ENCODE results near the gene FES. TPM values are rescaled to one million over a fixed set of nuclear protein-coding genes. Genes with fewer than 3 reads are reported as not detected.

FES gene
- total and polyA plus RNA-seq, 2 of the 13 experiments (the other 11 are each of a cell fraction or from before 2014, with no cell fraction given) = 4.0 to 9.5 TPM

DNA sequence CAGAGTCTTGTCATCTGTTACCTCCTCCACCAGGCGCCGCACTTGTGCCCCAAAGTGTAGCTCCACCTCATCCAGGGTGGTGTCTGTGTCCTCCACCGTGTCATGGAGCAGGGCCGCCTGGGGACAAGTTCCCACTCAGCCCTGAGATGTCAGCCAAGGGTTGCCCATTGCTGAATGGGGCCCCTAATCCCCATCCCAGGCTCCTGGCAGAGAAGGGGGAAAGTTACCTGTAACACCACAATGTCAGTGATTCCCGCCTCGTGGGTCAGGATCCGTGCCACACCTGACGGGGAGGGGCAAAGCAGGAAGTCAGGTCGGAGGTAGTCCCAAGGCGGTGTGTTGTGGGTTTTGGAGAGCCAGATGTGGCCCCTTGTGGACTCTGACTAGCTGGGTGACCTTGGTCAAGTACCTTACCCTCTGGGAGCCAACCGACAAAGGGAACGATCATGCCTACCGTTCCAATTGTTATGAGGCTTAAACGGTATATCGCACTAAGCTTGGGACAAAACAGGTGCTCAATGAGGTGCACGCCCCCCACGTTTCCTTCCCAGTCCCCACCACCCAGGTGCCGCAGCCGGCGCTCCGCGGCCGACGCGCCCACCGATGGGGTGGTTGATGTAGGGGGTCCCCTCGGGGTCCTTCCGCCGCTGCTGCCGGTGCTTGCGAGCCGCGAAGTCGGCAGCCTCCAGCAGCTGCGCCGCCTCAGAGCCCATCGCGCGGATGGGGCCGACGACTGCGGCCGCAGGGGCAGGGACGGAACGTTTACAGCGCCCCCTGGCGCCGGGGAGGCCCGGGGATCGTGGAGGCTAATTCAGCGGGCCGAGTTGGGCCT lies 47.7 kb downstream of the FES start, which contains the start of gene HDDC3:
Gene HDDC3 (minus strand): TSS at position 722 of the 832 bp plus-strand sequence. CDS start 9 bp downstream, at position 713.
- peak within 1 kb of the TSS; percentile 88 for H3K9ac ChIP-seq (ENCODE audit: insufficient read depth, low read depth, low read length)
- ChIA-PET POLR2A (interaction anchor here (0.6 to 4.5 kb wide), 19 partner anchors 10 to 740 kb away, joined by 3 to 45 read pairs (median 4); partner anchors contain the start of genes MAN2A2, PRC1, RCCD1 and VPS33B), CTCF (ENCODE audit: low intra/inter-chr PET ratio, low total read pairs) (interaction anchor here (0.8 to 1.4 kb wide), 3 partner anchors 28 to 101 kb away, joined by 3 to 4 read pairs (median 3); no protein-coding TSS in a partner anchor)
- peak within 1 kb of the TSS; percentile 67 to 91 (median 87) for H3K4me3 ChIP-seq (replicated peaks in 1 of 3; ENCODE audit: insufficient read depth in 1 of 3, low read depth in 2 of 3, low read length in 3 of 3)
- no peaks in the 10 kb centered on the region for H3K36me3 ChIP-seq (replicated peaks in 1 of 2; ENCODE audit: control insufficient read depth in 1 of 2, insufficient read depth in 2 of 2, low read length in 2 of 2)
- peaks cover 62% of the 10 kb centered on the region for H3K4me1 ChIP-seq (ENCODE audit: insufficient read depth, low read length)
- no peaks in the 10 kb centered on the region for H4K20me1 ChIP-seq (ENCODE audit: insufficient read depth, low read length)
- peak within 1 kb of the TSS; percentile 56 for H2AFZ ChIP-seq (ENCODE audit: low read length)
- H3K27me3 ChIP-seq (ENCODE audit: control insufficient read depth in 1 of 2, insufficient read depth in 2 of 2, low read length in 2 of 2) = no peaks in the 10 kb centered on the region; a peak in 2 of 5 replicates
- DNase-seq (ENCODE audit: low spot score) (peak; percentile 86), FAIRE-seq (peak; percentile 48), ATAC-seq (peak; percentile 69)
- in situ Hi-C loops (cut with HindIII; ENCODE audit: extremely low pct_ligation_motif_present, low pct_unique_long_range_greater_than_20kb) = loop anchor here (25.0 kb wide), 1 partner anchor 330 kb away; no protein-coding TSS in a partner anchor
- peak within 1 kb of the TSS; percentile 96 for H3K27ac ChIP-seq (ENCODE audit: extremely low read length, insufficient read depth, low read length)
- WGBS (ENCODE audit: low lambda C conversion rate) = 1% methylated on average over 14 of the region's 52 CpGs
- H3K9me3 ChIP-seq (ENCODE audit: low read length) = no peaks in the 10 kb centered on the region
- no TSS peak for BruUV-seq (replicated peaks)
- intact Hi-C loops (cut with micrococcal nuclease; ENCODE audit: unreplicated experiment) = loop anchor here (5.0 to 10.0 kb wide), 4 partner anchors 45 to 120 kb away; partner anchors contain the start of gene PRC1
- peaks cover 6% of the 10 kb centered on the region for H3K79me2 ChIP-seq (ENCODE audit: insufficient read depth, low read length)
- peak within 1 kb of the TSS; percentile 89 for H3K4me2 ChIP-seq (ENCODE audit: low read depth, low read length)
- no peak for TF ChIP-seq KLF13 (CRISPR knock-in tag; IDR thresholded peaks at IDR 0.05)
- TF ChIP-seq MZF1 (CRISPR knock-in tag; IDR thresholded peaks at IDR 0.05; ENCODE audit: borderline replicate concordance) = no peak
- 0 out of 2 replicates have a peak, but pooled peaks have one; percentile 43 for TF ChIP-seq DNMT1 (CRISPR knock-in tag; IDR thresholded peaks at IDR 0.05)
- no peak for TF ChIP-seq NR2F6 (IDR thresholded peaks at IDR 0.05)
- peak; percentile 53; the same call in 1 of the 2 replicates for TF ChIP-seq NR2F6 (CRISPR knock-in tag; IDR thresholded peaks at IDR 0.05)
- TF ChIP-seq ZNF770 (CRISPR knock-in tag; IDR thresholded peaks at IDR 0.05) = peak; percentile 15; the same call in 1 of the 2 replicates
- TF ChIP-seq POLR2A (IDR thresholded peaks at IDR 0.05; ENCODE audit: insufficient read depth in 1 of 2, low read depth in 2 of 2, low read length in 2 of 2) = peak in 1 of 2 experiments; percentile 74; a peak in 2 of 4 replicates
- no peak for TF ChIP-seq BRF2 (CRISPR knock-in tag; IDR thresholded peaks at IDR 0.05)
- peak; percentile 78 for TF ChIP-seq SAFB2 (CRISPR knock-in tag; IDR thresholded peaks at IDR 0.05; ENCODE audit: borderline replicate concordance, low read depth)
- no peak for TF ChIP-seq FOXJ3 (CRISPR knock-in tag; IDR thresholded peaks at IDR 0.05; ENCODE audit: borderline replicate concordance)
- TF ChIP-seq ZNF547 (CRISPR knock-in tag; IDR thresholded peaks at IDR 0.05) = no peak
- no peak for TF ChIP-seq ZSCAN12 (CRISPR knock-in tag; IDR thresholded peaks at IDR 0.05)
- no peak for TF ChIP-seq ZNF256 (CRISPR knock-in tag; conservative IDR thresholded peaks at IDR 0.05)
- TF ChIP-seq ZNF101 (CRISPR knock-in tag; IDR thresholded peaks at IDR 0.05; ENCODE audit: borderline replicate concordance, low read depth) = no peak
- TF ChIP-seq NFE2L1 (CRISPR knock-in tag; IDR thresholded peaks at IDR 0.05; ENCODE audit: borderline replicate concordance) = no peak
- TF ChIP-seq NFKB2 (CRISPR knock-in tag; IDR thresholded peaks at IDR 0.05; ENCODE audit: borderline replicate concordance) = peak; percentile 86; the same call in 1 of the 2 replicates
- peak; percentile 23; the same call in 1 of the 2 replicates for TF ChIP-seq MIER3 (CRISPR knock-in tag; IDR thresholded peaks at IDR 0.05; ENCODE audit: borderline replicate concordance)
- no peak for TF ChIP-seq RAD51 (IDR thresholded peaks at IDR 0.05; ENCODE audit: borderline replicate concordance)
- no peak for TF ChIP-seq ZBTB42 (CRISPR knock-in tag; IDR thresholded peaks at IDR 0.05)
- TF ChIP-seq JARID2 (CRISPR knock-in tag; IDR thresholded peaks at IDR 0.05; ENCODE audit: insufficient replicate concordance) = no peak
- TF ChIP-seq, protein P1, sequence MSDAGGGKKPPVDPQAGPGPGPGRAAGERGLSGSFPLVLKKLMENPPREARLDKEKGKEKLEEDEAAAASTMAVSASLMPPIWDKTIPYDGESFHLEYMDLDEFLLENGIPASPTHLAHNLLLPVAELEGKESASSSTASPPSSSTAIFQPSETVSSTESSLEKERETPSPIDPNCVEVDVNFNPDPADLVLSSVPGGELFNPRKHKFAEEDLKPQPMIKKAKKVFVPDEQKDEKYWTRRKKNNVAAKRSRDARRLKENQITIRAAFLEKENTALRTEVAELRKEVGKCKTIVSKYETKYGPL (CRISPR knock-in tag; IDR thresholded peaks at IDR 0.05) = 0 out of 2 replicates have a peak, but pooled peaks have one; percentile 58

Measured in HepG2 (cell line).